ENCODE data around the gene LANCL1. TPM values are rescaled to one million over a fixed set of nuclear protein-coding genes. Genes with fewer than 3 reads are reported as not detected.

Gene LANCL1
- total RNA-seq, 1 experiment from 2014 or later, result 61.5 TPM

GRCh38 chr2:210477496-210477895, 937 bp upstream of the LANCL1 start:
- ChIA-PET CTCF (interaction anchor here (1.2 kb wide), 1 partner anchor 25 kb away, joined by 6 read pairs; no protein-coding TSS in a partner anchor), RAD21 (ENCODE audit: low non-redundant PET in 1 of 2, low total read pairs in 2 of 2, uncharacterized antibody in 2 of 2, unreplicated experiment in 2 of 2) (no interaction called here), POLR2A (interaction anchor here (0.7 kb wide), 1 partner anchor 577 kb away, joined by 4 read pairs; no protein-coding TSS in a partner anchor)
- Histone ChIP-seq H3K9me3 (ENCODE audit: control insufficient read depth in 1 of 2, insufficient read depth in 1 of 2, low read depth in 1 of 2, low read length in 2 of 2) (no peaks in the 10 kb centered on the region), H3K4me1 (ENCODE audit: control insufficient read depth in 1 of 2, insufficient read depth in 2 of 2, low read length in 2 of 2) (peaks cover 5 to 22% of the 10 kb centered on the region in 2 experiments; a peak in 3 of 4 replicates), H3K9ac (ENCODE audit: low read length) (peak overlapping the region; percentile 78), H3K4me2 (ENCODE audit: low read length) (peak overlapping the region; percentile 87), H3K27me3 (ENCODE audit: insufficient read depth, low read length) (no peaks in the 10 kb centered on the region), H3K36me3 (ENCODE audit: control insufficient read depth in 1 of 2, insufficient read depth in 2 of 2, low read length in 2 of 2) (no peaks in the 10 kb centered on the region), H3K9me2 (ENCODE audit: insufficient read depth) (no peaks in the 10 kb centered on the region), H3K79me2 (ENCODE audit: insufficient read depth, low read length) (no peaks in the 10 kb centered on the region), H2AFZ (ENCODE audit: low read depth, low read length, poor library complexity, severe bottlenecking) (peak overlapping the region; percentile 99), H3K4me3 (replicated peaks in 1 of 2; ENCODE audit: low read depth in 1 of 2, low read length in 2 of 2) (peak overlapping the region; percentile 85), H4K20me1 (ENCODE audit: insufficient read depth) (no peaks in the 10 kb centered on the region), H3K27ac (ENCODE audit: low read depth, low read length) (peak overlapping the region; percentile 26; the same call in 1 of the 2 replicates)
- DNase-seq (ENCODE audit: low read depth, low spot score), result peak; percentile 66
- intact Hi-C loops (cut with micrococcal nuclease), result no loop called here
- peak; percentile 67 for ATAC-seq
- BruUV-seq (replicated peaks), result no TSS peak
- TF ChIP-seq ELF1 (IDR thresholded peaks at IDR 0.05; ENCODE audit: borderline replicate concordance, low read depth), result no peak
- TF ChIP-seq MAX (IDR thresholded peaks at IDR 0.05), result peak; percentile 27; the same call in 1 of the 2 replicates
- peak; percentile 52 for TF ChIP-seq SP1 (IDR thresholded peaks at IDR 0.05; ENCODE audit: low read depth)
- TF ChIP-seq FOSL1 (IDR thresholded peaks at IDR 0.05; ENCODE audit: low read depth), result no peak
- TF ChIP-seq ZBTB33 (IDR thresholded peaks at IDR 0.05; ENCODE audit: extremely low read depth, insufficient replicate concordance, low read length), result no peak
- no peak for TF ChIP-seq SRF (IDR thresholded peaks at IDR 0.05; ENCODE audit: low read depth)
- TF ChIP-seq YY1 (IDR thresholded peaks at IDR 0.05; ENCODE audit: extremely low read depth, insufficient replicate concordance, low read depth, low read length), result peak; percentile 60
- peak; percentile 49 for TF ChIP-seq POLR2AphosphoS5 (IDR thresholded peaks at IDR 0.05; ENCODE audit: low read depth, low read length)
